Stimulated activated CD4-positive, alpha-beta T cell treated with anti-CD3 and anti-CD28 coated beads, Interleukin-1b, Interleukin-23, amount 100 ng/mL, for 4 hours (primary cell): ENCODE measurements around the gene HYAL2.
A peak's percentile ranks its signal among the peaks of the same experiment; 100 is the strongest.

Experiments used
- DNase-seq, 2 donors: peaks; one replicate each; pipeline ENCODE4 v3.0.0-alpha.2; 2020; ENCODE audit warnings: low read depth in 2 of 2

The HYAL2 gene, protein sequence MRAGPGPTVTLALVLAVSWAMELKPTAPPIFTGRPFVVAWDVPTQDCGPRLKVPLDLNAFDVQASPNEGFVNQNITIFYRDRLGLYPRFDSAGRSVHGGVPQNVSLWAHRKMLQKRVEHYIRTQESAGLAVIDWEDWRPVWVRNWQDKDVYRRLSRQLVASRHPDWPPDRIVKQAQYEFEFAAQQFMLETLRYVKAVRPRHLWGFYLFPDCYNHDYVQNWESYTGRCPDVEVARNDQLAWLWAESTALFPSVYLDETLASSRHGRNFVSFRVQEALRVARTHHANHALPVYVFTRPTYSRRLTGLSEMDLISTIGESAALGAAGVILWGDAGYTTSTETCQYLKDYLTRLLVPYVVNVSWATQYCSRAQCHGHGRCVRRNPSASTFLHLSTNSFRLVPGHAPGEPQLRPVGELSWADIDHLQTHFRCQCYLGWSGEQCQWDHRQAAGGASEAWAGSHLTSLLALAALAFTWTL

DNA sequence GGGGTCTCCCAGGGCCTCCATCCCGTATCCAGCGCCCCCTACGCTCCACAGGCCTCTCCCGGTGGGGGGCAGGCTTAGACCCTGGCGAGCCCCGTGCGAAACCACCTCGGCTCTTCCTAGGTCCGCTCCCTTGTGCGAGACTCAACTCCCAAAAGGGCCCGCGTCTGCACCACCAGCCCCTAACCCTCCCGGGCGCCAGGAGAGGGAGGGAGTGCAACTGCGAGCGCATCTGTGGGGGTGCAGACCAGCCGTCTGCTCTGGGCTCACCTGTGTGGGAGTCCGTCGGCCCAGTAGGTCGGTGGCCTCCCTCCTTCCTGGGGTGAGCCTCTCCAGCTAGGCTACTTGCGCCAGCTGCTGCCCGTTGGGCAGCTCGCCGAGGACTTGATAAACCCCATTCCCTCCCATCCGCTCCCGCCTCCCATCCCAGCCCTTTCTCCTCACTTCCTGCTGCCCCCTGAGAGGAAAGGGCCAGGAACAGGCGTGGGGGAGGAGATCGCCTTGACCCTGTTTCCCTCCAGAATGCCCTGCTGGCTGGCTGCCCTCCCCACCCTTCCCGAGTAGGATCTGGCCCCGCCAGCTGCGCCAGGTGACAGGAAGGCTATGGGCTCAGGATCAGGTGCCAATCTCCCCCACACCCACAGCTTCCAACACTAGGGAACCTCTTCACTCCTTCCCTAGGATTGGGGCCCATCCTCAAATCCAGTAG lies at the start of gene HYAL2:
Gene HYAL2 (minus strand): TSS at position 360 of the 706 bp plus-strand sequence. CDS start 2,256 bp downstream, outside the sequence.
- DNase-seq, result no peak

DNA sequence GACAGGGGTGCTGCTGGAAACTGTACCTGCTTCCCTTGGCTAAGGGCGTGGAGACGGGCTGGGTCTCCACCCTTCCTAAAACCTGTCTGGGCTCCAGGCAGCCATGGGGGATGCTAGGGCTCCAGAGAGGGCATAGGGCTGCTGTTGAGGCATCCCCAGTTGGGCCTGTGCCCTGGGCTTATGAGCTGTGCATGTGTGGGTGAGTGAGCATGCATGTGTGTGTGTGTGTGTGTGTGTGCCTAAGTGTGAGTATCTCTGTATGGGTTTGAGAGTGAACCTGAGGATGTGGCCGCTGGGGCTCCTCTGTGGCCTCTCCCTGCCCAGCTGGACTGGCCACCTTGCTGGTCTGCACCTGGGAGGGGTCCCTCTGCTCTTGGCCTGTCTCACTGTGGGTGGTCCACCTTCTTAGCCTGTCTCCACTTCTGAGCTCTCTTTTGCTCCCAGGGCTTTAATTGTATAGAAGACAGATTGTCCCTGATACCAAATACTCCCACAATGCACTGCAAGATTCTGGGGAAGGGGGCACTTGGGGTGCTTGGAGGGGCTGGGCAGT lies 48.7 kb upstream of the HYAL2 start:
- no peak for DNase-seq

GRCh38 chr3:50370594-50370993 lies 48.0 kb upstream of the HYAL2 start:
- DNase-seq, result no peak

DNA sequence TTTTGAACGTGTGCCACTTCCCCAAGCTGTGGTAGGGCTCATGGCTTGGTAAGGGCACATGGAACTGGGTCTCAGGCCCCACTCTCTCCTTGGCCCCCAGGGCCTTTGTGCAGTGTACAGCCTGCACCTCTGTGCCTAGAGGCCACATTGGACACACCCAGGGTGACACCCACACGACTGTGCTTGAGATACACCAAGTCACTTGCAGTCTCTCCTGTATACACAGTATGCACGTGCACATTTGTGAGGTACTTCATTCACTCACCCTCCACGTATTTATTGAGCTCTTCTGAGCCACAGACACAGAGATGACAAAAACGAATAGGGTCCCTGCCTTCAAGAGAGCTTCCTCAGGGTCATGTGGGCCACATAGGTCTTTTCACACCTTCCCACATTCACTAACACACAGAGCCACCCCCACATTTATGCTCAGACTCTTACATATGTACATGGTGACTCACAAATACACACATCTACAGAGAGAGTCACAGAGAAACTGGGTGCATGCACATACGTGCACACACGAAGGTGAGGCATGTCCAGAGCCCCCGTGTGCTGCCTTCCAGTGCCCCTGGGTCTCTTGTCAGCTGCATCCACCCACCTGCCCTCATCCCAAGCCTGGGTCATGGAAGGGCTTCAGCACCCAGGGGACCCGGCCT lies 46.6 kb upstream of the HYAL2 start:
- DNase-seq, result no peak

DNA sequence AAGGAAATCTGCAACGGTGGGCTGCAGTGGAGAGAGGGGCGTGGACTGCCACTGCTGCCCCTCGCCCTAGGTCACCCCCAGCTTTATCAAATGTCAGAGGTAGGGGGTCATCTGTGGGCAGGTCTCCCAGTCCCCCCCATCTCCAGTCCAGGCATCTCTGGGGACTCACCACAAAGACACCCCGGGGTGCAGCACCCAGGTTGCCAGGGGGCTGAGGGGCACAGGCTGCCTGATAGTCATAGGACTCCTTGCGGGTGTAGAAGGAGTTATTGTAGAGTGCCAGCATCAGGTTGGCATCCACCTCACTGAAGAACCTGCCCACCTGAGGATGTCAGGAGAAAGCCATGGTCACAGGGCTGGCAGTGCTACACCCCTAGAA lies 43.3 kb upstream of the HYAL2 start:
- DNase-seq, result no peak

GRCh38 chr3:50365080-50365841 lies 42.7 kb upstream of the HYAL2 start:
- DNase-seq, result peak; percentile 91 to 95

- no peak for DNase-seq
These were observed 42.1 kb upstream of the HYAL2 start for GRCh38 chr3:50364573-50365079.

- DNase-seq, result no peak
These were observed 37.2 kb upstream of the HYAL2 start for GRCh38 chr3:50359760-50360110.

DNA sequence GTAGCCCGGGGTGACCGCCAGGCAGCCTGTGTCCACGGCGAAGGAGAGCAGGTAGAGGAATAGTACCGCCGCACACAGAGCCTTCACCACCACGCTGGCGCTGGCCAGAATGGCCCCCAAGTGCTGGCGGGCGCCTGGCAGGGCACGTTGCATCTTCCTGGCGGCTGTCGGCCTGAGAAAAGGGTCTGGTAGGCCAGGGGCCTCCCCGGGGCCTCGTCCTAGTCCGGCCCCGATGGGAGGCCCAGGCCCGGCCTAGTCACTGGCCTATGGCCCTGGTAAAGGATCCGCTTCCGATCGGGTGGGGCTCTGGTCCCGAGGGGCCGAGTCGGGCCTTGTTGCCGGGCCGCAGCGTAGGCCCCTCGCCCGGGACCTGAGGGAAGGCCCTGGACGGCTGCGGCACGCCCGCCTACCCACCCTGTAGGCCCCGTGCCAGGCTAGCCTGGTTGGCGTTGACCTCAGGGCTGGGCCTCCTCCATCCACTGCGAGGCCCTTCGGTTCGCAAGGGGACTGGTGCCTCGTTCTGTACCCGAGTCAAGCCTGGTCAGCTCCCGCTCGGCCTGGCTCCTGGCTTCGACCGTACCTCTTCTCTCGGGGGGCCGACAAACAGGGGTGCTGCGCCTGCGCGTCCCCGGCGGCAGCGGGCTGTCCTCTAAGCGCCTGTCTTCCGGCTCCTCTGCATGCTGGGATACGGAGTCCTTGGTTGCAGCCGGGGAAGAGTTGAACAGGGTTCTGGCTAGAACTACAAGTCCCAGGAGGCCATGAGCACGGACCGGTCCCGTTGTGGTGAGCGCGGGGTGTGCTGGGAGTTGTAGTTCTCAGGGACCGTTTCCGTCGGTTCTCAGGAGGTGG lies 36.6 kb upstream of the HYAL2 start, which contains the start of gene TMEM115:
Gene TMEM115 (minus strand): TSS at position 611 of the 849 bp plus-strand sequence. CDS start 458 bp downstream, at position 153.
- peak; percentile 82 to 91 for DNase-seq

- DNase-seq, result no peak
These were observed 35.9 kb upstream of the HYAL2 start for GRCh38 chr3:50358355-50358910.

DNA sequence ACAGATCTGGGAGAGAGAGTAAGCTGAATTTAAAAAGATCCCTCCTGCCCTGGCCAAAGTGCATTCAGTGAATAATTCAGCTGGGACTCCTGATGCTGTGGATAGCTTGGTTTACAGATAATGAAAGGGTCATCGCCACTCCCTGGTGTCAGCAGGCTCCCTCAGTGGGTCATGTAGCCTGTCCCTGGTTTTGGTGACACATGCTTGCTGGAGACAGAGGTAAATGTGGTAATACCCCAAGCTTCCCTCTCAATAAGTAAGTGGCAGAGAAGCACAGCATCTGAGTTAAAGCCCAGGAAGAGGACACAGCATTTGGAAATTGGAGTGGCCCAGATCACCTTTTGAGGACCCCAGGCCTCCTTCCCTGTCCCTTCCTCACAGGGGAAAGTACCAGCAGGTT lies 34.9 kb upstream of the HYAL2 start:
- no peak for DNase-seq

- DNase-seq, result no peak
These were observed 34.0 kb upstream of the HYAL2 start for GRCh38 chr3:50356553-50356952.

- no peak for DNase-seq
These were observed 33.4 kb upstream of the HYAL2 start for GRCh38 chr3:50355829-50356552.

GRCh38 chr3:50354850-50355249 lies 32.3 kb upstream of the HYAL2 start:
- DNase-seq, result no peak

DNA sequence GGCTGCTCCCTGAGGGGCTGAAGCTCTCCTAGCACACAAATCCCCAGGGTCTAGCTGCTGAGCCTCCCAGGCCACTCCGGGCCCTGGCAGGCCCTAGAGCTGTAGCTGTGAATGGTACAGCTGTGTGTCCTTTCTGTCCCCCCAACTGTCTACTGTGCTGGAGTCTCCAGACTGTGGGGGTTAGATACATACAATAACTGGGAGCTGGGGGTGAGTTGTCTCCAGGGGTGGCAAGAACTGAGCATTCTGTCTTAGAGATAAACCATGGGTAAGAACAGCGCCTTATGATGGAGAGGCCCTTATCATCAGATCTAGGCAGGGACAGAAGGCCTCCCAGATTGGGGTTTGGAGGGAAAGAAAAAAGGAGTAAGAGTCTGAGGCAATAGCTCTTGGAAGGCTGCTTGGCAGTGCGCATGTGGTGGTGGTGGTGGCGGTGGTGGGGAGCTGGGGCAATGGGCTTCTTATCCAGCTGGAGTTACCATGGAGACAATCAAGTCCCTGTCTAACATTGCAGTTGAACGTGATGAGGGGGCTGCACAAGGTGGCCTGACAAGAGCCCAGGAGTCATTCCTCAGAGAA lies 31.7 kb upstream of the HYAL2 start:
- DNase-seq, result no peak

GRCh38 chr3:50353245-50354004 lies 30.9 kb upstream of the HYAL2 start:
- no peak for DNase-seq

GRCh38 chr3:50352781-50353180 lies 30.2 kb upstream of the HYAL2 start:
- DNase-seq, result no peak

DNA sequence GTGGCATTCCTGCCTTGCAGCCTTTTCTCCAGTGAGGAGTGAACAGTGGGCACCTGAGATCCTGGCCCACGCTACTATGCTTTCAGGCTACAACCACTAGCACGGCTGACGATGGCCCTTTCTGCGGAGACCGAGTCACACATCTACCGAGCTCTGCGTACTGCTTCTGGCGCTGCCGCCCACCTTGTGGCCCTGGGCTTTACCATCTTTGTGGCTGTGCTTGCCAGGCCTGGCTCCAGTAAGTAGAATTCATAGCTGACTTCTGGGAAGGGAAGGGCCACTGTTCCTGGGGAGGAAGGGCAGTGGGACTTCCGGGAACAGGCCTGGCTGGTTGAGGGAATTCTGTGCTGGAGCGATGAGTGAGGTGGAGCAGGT lies 28.8 kb upstream of the HYAL2 start:
- no peak for DNase-seq
